Subcutaneous adipose tissue (tissue), 4 donors: Measurements from ENCODE around the gene RRBP1. TPM values are rescaled to one million over a fixed set of nuclear protein-coding genes. Genes with fewer than 3 reads are reported as not detected.

Experiments
- CTCF ChIP-seq: fragments of 450-650 bp; IDR thresholded peaks from one replicate; pipeline ENCODE4 v1.5.1; 2016; ENCODE audit warnings: low read depth, mild to moderate bottlenecking, control low read depth, antibody characterized with exemption, moderate library complexity
- total RNA-seq, 4 donors: library from RNA; depleted of rRNA; stranded (reverse); fragments of >200 nt; gene quantifications; one replicate each; pipeline ENCODE4 v1.1.0, GENCODE V29; 2016

The RRBP1 gene
- total RNA-seq, 4 donors from 2014 or later: 45.0 to 71.6 (median 55.2) TPM

- no peak for TF ChIP-seq CTCF
Observed at GRCh38 chr20:17635332-17636244, 46.5 kb downstream of the RRBP1 start.

- no peak for TF ChIP-seq CTCF
Observed at GRCh38 chr20:17634661-17635331, 47.2 kb downstream of the RRBP1 start.

- no peak for TF ChIP-seq CTCF
Observed at GRCh38 chr20:17633850-17634500, 48.1 kb downstream of the RRBP1 start.

GRCh38 chr20:17633221-17633849 is 48.7 kb downstream of the RRBP1 start:
- TF ChIP-seq CTCF: no peak

GRCh38 chr20:17631576-17632319 is 50.3 kb downstream of the RRBP1 start:
- TF ChIP-seq CTCF: no peak

GRCh38 chr20:17630806-17631195 is 51.2 kb downstream of the RRBP1 start:
- TF ChIP-seq CTCF: no peak
